ENCODE results near the gene SPINT1. TPM values are rescaled to one million over a fixed set of nuclear protein-coding genes. Genes with fewer than 3 reads are reported as not detected.

Gene SPINT1
- total RNA-seq, 1 experiment from 2014 or later = 177 TPM

DNA sequence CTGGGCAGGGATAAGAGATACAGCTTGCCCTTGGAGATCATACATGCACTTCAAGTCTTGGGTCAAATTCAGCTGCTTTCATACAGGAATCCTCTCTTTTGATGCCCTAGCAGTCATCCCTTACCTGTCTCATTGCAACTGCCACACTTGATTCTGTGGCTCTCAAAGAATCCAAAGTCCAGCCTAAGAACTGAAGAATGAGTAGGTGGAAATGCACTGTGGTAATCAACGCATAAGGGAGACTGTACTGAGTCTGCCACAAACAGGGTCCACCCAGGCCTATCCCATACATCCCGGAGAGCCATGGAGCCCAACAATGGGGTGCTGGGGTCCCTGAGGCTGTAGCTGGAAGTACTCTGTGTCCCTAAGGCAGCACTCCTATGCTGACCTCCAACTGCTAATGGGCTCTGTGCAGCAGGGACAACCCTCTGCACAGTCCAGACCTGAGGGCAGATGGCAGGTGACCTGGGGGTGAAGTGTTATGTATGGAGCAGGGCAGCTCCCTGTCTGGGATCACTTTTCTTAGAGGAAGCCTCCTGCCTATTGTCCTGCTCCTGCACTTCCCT, 48.7 kb downstream of the SPINT1 start:
- no TSS peak for BruUV-seq (replicated peaks)

DNA sequence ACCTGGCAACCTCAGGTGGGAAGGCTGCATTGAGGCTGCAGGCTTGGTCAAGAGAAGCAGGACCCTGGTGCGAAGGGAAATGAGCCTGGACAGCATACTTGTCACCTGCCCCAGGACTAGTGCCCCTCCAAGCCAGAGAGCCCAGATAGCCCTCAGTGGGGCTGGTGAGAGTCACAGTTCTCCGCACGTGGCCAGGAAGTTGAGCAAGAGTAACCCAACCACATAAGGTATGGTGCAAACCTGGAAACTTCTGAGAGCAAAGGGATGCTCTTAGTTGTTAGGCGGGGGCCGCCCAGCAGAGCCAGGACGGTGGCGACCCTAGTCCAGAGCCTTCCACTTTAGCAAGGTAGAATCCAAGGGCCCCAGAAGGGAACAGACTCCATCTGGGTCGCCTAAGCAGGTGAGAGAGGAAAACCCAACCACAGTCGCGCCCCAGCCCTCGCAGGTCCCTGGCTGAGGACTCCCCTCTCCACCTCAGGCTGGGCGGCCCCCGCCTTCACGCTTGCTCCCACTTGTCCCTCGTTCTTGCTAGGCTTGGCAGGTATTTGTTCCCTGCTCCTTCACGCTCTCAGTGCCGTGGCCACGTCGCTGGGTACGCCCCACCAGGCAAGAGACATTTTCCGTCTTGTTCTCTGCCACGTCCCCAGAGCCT, 49.3 kb downstream of the SPINT1 start:
- Histone ChIP-seq H3K27ac (ENCODE audit: low read length) (no peak overlapping the region), H4K20me1 (ENCODE audit: low read length) (no peaks in the 10 kb centered on the region; the same call in 1 of the 2 replicates), H3K9me2 (replicated peaks; ENCODE audit: low read length) (no peaks in the 10 kb centered on the region), H2AFZ (ENCODE audit: low read length) (no peak overlapping the region; the same call in 1 of the 2 replicates), H3K9ac (ENCODE audit: low read length) (peak overlapping the region; percentile 70; the same call in 1 of the 2 replicates), H3K4me3 (ENCODE audit: low read length) (no peak overlapping the region), H3K79me2 (ENCODE audit: low read length) (peaks cover 32% of the 10 kb centered on the region), H3F3A (ENCODE audit: low read length, unreplicated experiment) (no peaks in the 10 kb centered on the region), H3K27me3 (ENCODE audit: low read length) (no peaks in the 10 kb centered on the region), H3K4me2 (ENCODE audit: low read length) (no peak overlapping the region; the same call in 1 of the 2 replicates), H3K9me3 (ENCODE audit: low read length) (no peaks in the 10 kb centered on the region), H3K36me3 (ENCODE audit: low read depth, low read length) (peaks cover 10% of the 10 kb centered on the region; the same call in 1 of the 2 replicates), H3K4me1 (ENCODE audit: insufficient read depth, low read length) (peaks cover 16% of the 10 kb centered on the region)
- no TSS peak for BruUV-seq (replicated peaks)
- DNase-seq (no peak), ATAC-seq (no peak)
- TF ChIP-seq, protein P1, sequence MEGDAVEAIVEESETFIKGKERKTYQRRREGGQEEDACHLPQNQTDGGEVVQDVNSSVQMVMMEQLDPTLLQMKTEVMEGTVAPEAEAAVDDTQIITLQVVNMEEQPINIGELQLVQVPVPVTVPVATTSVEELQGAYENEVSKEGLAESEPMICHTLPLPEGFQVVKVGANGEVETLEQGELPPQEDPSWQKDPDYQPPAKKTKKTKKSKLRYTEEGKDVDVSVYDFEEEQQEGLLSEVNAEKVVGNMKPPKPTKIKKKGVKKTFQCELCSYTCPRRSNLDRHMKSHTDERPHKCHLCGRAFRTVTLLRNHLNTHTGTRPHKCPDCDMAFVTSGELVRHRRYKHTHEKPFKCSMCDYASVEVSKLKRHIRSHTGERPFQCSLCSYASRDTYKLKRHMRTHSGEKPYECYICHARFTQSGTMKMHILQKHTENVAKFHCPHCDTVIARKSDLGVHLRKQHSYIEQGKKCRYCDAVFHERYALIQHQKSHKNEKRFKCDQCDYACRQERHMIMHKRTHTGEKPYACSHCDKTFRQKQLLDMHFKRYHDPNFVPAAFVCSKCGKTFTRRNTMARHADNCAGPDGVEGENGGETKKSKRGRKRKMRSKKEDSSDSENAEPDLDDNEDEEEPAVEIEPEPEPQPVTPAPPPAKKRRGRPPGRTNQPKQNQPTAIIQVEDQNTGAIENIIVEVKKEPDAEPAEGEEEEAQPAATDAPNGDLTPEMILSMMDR (conservative IDR thresholded peaks at IDR 0.05; ENCODE audit: low read depth, low read length) = no peak
- no peak for TF ChIP-seq EZH2phosphoT487 (IDR thresholded peaks at IDR 0.05; ENCODE audit: borderline replicate concordance, low read length)
- TF ChIP-seq EZH2 (IDR thresholded peaks at IDR 0.05; ENCODE audit: low read length, unreplicated experiment) = no peak
- intact Hi-C loops (cut with micrococcal nuclease) = loop anchor here (2.0 to 10.0 kb wide), 3 partner anchors 14 to 298 kb away; partner anchors contain the start of gene KNL1
- ChIA-PET POLR2A (ENCODE audit: unreplicated experiment) (no interaction called here), CTCF (interaction anchor here (0.6 to 2.5 kb wide), 7 partner anchors 20 to 198 kb away, joined by 3 to 80 read pairs (median 16); partner anchors contain the start of genes RAD51 and RHOV)

More for the DNA sequence above, 48.7 kb downstream of the SPINT1 start:
- no peak overlapping the region for H3K27ac ChIP-seq (ENCODE audit: low read length)
- no peaks in the 10 kb centered on the region for H3F3A ChIP-seq (ENCODE audit: low read length, unreplicated experiment)
- H3K36me3 ChIP-seq (ENCODE audit: low read depth, low read length) = peaks cover 7% of the 10 kb centered on the region; the same call in 1 of the 2 replicates
- ATAC-seq = no peak
- peaks cover 29% of the 10 kb centered on the region for H3K79me2 ChIP-seq (ENCODE audit: low read length)
- intact Hi-C loops (cut with micrococcal nuclease) = loop anchor here (1.0 to 10.0 kb wide), 4 partner anchors 14 to 298 kb away; partner anchors contain the start of gene KNL1
- ChIA-PET CTCF (interaction anchor here (0.6 to 2.5 kb wide), 15 partner anchors 10 to 613 kb away, joined by 3 to 39 read pairs (median 4); partner anchors contain the start of genes INO80 and RHOV), POLR2A (ENCODE audit: unreplicated experiment) (interaction anchor here (0.6 kb wide), 1 partner anchor 22 kb away, joined by 3 read pairs; no protein-coding TSS in a partner anchor)
- no peak overlapping the region for H2AFZ ChIP-seq (ENCODE audit: low read length)
- H3K4me3 ChIP-seq (ENCODE audit: low read length) = no peak overlapping the region
- H3K27me3 ChIP-seq (ENCODE audit: low read length) = no peaks in the 10 kb centered on the region
- no peaks in the 10 kb centered on the region; the same call in 1 of the 2 replicates for H4K20me1 ChIP-seq (ENCODE audit: low read length)
- no peaks in the 10 kb centered on the region for H3K9me2 ChIP-seq (replicated peaks; ENCODE audit: low read length)
- H3K9ac ChIP-seq (ENCODE audit: low read length) = no peak overlapping the region
- H3K4me1 ChIP-seq (ENCODE audit: insufficient read depth, low read length) = peaks cover 16% of the 10 kb centered on the region
- no peak for DNase-seq
- TF ChIP-seq, protein P1 (conservative IDR thresholded peaks at IDR 0.05; ENCODE audit: low read depth, low read length) = no peak
- no peak for TF ChIP-seq EZH2 (IDR thresholded peaks at IDR 0.05; ENCODE audit: low read length, unreplicated experiment)
- TF ChIP-seq EZH2phosphoT487 (IDR thresholded peaks at IDR 0.05; ENCODE audit: borderline replicate concordance, low read length) = no peak
- no peak overlapping the region for H3K4me2 ChIP-seq (ENCODE audit: low read length)
- no peaks in the 10 kb centered on the region for H3K9me3 ChIP-seq (ENCODE audit: low read length)
